Nephron progenitor cell (in vitro differentiated cells): ENCODE data around the gene MPHOSPH9.
A peak's percentile ranks its signal among the peaks of the same experiment; 100 is the strongest.

Experiments used
- DNase-seq: peaks from one replicate; pipeline ENCODE4 v3.0.0; 2021
- H3K27ac Mint-ChIP-seq: 2 replicates; pipeline ENCODE4 v1.8.0; 2021; ENCODE audit warnings: mild to moderate bottlenecking, moderate library complexity, mixed read lengths
- H3K27me3 Mint-ChIP-seq: 2 replicates; pipeline ENCODE4 v1.8.0; 2021; ENCODE audit warnings: mild to moderate bottlenecking, low read depth, mixed read lengths; ENCODE audit not compliant: poor library complexity
- H3K36me3 Mint-ChIP-seq: 2 replicates; pipeline ENCODE4 v1.8.0; 2021; ENCODE audit warnings: low read depth, mixed read lengths
- H3K4me1 Mint-ChIP-seq: 2 replicates; pipeline ENCODE4 v1.8.0; 2021; ENCODE audit warnings: mixed read lengths
- H3K4me3 Mint-ChIP-seq: 2 replicates; pipeline ENCODE4 v1.8.0; 2021; ENCODE audit warnings: mild to moderate bottlenecking, moderate library complexity, mixed read lengths
- H3K9me3 Mint-ChIP-seq: 2 replicates; pipeline ENCODE4 v1.8.0; 2021; ENCODE audit warnings: mild to moderate bottlenecking, moderate library complexity, mixed read lengths
- CTCF ChIP-seq: fragments of 200-600 bp; sonication (generic); IDR thresholded peaks from 2 replicates; pipeline ENCODE4 v1.5.0; 2021; ENCODE audit warnings: antibody characterized with exemption

Gene MPHOSPH9

GRCh38 chr12:123142518-123142840, 90.5 kb downstream of the MPHOSPH9 start:
- Mint-ChIP-seq H3K27me3 (peaks cover 7% of the 10 kb centered on the region), H3K27ac (no peak overlapping the region), H3K36me3 (no peaks in the 10 kb centered on the region), H3K4me1 (peaks cover 46% of the 10 kb centered on the region), H3K4me3 (no peak overlapping the region), H3K9me3 (no peaks in the 10 kb centered on the region)
- no peak for DNase-seq
- TF ChIP-seq CTCF = no peak

GRCh38 chr12:123141615-123142517, 91.1 kb downstream of the MPHOSPH9 start:
- Mint-ChIP-seq H3K4me3 (peak overlapping the region; percentile 47), H3K27ac (peak overlapping the region; percentile 90), H3K27me3 (peaks cover 3% of the 10 kb centered on the region), H3K4me1 (peaks cover 46% of the 10 kb centered on the region), H3K9me3 (no peaks in the 10 kb centered on the region), H3K36me3 (no peaks in the 10 kb centered on the region)
- peak; percentile 21 for DNase-seq
- TF ChIP-seq CTCF = no peak

- no peak for DNase-seq
- no peak for TF ChIP-seq CTCF
- peaks cover 3% of the 10 kb centered on the region for H3K27me3 Mint-ChIP-seq
- peaks cover 4% of the 10 kb centered on the region for H3K9me3 Mint-ChIP-seq
- H3K36me3 Mint-ChIP-seq = peaks cover 4% of the 10 kb centered on the region
- H3K4me3 Mint-ChIP-seq = peak overlapping the region; percentile 38
- H3K4me1 Mint-ChIP-seq = peaks cover 46% of the 10 kb centered on the region
- H3K27ac Mint-ChIP-seq = peak overlapping the region; percentile 45
These were observed 92.0 kb downstream of the MPHOSPH9 start for GRCh38 chr12:123140676-123141614.

- no peak for TF ChIP-seq CTCF
- H3K27me3 Mint-ChIP-seq = peaks cover 3% of the 10 kb centered on the region
- H3K27ac Mint-ChIP-seq = peak overlapping the region; percentile 93
- H3K4me1 Mint-ChIP-seq = peaks cover 46% of the 10 kb centered on the region
- peaks cover 4% of the 10 kb centered on the region for H3K36me3 Mint-ChIP-seq
- peak; percentile 34 for DNase-seq
- H3K9me3 Mint-ChIP-seq = peaks cover 7% of the 10 kb centered on the region
- peak overlapping the region; percentile 38 for H3K4me3 Mint-ChIP-seq
These were observed 92.8 kb downstream of the MPHOSPH9 start for GRCh38 chr12:123139926-123140675.

GRCh38 chr12:123135688-123136087, 97.3 kb downstream of the MPHOSPH9 start:
- Mint-ChIP-seq H3K36me3 (peaks cover 4% of the 10 kb centered on the region), H3K4me1 (peaks cover 20% of the 10 kb centered on the region), H3K27ac (no peak overlapping the region), H3K9me3 (peaks cover 7% of the 10 kb centered on the region), H3K4me3 (no peak overlapping the region), H3K27me3 (no peaks in the 10 kb centered on the region)
- no peak for DNase-seq
- TF ChIP-seq CTCF = no peak
